Neural crest cell (in vitro differentiated cells): ENCODE measurements around the gene H2BW1. TPM values are rescaled to one million over a fixed set of nuclear protein-coding genes. Genes with fewer than 3 reads are reported as not detected.
"Not testable (repeated sequence)": the region's sequence is repeated elsewhere in the genome, so short reads cannot be mapped to it uniquely, and the experiment has no call there.

ENCODE experiments used
- DNase-seq: peaks from one replicate; pipeline ENCODE4 v3.0.0; 2021; ENCODE audit warnings: low read depth, mixed read lengths, low spot score
- H3K27ac Mint-ChIP-seq: one replicate; pipeline ENCODE4 v1.8.0; 2021; ENCODE audit warnings: mild to moderate bottlenecking, mixed read lengths; ENCODE audit not compliant: unreplicated experiment
- H3K27me3 Mint-ChIP-seq: 2 replicates; pipeline ENCODE4 v1.8.0; 2021; ENCODE audit warnings: low read depth, mild to moderate bottlenecking, mixed read lengths
- H3K36me3 Mint-ChIP-seq: 2 replicates; pipeline ENCODE4 v1.8.0; 2021; ENCODE audit warnings: low read depth, mild to moderate bottlenecking, mixed read lengths
- H3K4me1 Mint-ChIP-seq: 2 replicates; pipeline ENCODE4 v1.8.0; 2021; ENCODE audit warnings: mixed read lengths
- H3K4me3 Mint-ChIP-seq: one replicate; pipeline ENCODE4 v1.8.0; 2021; ENCODE audit warnings: mild to moderate bottlenecking, mixed read lengths
- H3K9me3 Mint-ChIP-seq: 2 replicates; pipeline ENCODE4 v1.8.0; 2021; ENCODE audit warnings: mixed read lengths
- CTCF ChIP-seq: fragments of 200-600 bp; sonication (generic); conservative IDR thresholded peaks from 2 replicates; pipeline ENCODE4 v1.5.0; 2021; ENCODE audit warnings: antibody characterized with exemption, mild to moderate bottlenecking
- long read RNA-seq: library from polyadenylated mRNA; unstranded; transcript quantifications from one replicate; pipeline ENCODE4 v2.0.0, GENCODE V29; 2020
- total RNA-seq: library from RNA; stranded (reverse); gene quantifications from 2 replicates; pipeline ENCODE4 v1.2.1, GENCODE V29; 2021

The H2BW1 gene, protein sequence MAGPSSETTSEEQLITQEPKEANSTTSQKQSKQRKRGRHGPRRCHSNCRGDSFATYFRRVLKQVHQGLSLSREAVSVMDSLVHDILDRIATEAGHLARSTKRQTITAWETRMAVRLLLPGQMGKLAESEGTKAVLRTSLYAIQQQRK
- not detected in 2 replicates for total RNA-seq
- long read RNA-seq, result 0 reads

- H3K27ac Mint-ChIP-seq, result no peak within 1 kb of the TSS
- DNase-seq, result no peak
- peaks cover 8% of the 10 kb centered on the region for H3K9me3 Mint-ChIP-seq
- H3K36me3 Mint-ChIP-seq, result peaks cover 7% of the 10 kb centered on the region
- peaks cover 2% of the 10 kb centered on the region for H3K27me3 Mint-ChIP-seq
- no peaks in the 10 kb centered on the region for H3K4me1 Mint-ChIP-seq
- no peak within 1 kb of the TSS for H3K4me3 Mint-ChIP-seq
- no peak for TF ChIP-seq CTCF
Observed at GRCh38 chrX:104013606-104014005, at the start of gene H2BW1. Gene H2BW1 (minus strand): TSS chrX:104013708. CDS start chrX:104013576, 132 bp downstream.

- H3K27me3 Mint-ChIP-seq, H3K4me1 Mint-ChIP-seq, H3K27ac Mint-ChIP-seq, DNase-seq, H3K4me3 Mint-ChIP-seq, H3K36me3 Mint-ChIP-seq, H3K9me3 Mint-ChIP-seq: not testable (repeated sequence)
Observed at GRCh38 chrX:104062636-104063035, 49.1 kb upstream of the H2BW1 start.

DNA sequence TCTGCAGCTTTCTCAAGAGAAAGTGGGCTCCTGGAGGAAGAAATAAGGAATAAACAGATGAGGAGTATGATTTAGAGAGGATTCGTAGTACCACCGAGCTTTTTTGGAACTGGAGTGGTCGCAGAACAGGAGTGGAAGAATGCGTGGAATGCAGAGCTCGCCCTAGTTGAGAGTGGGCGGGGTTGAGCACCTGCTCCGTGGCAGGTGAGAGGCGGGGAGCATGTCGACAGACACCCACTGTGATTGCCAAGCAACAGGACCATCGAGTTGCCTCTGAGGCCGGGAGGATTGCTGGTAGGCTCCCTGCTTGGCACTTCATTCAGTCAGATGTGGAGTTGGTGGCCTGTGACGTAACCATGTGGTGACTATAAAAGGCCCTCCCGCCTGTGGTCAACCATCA, 41.4 kb upstream of the H2BW1 start:
- H3K4me3 Mint-ChIP-seq, H3K9me3 Mint-ChIP-seq, H3K4me1 Mint-ChIP-seq, DNase-seq, H3K27ac Mint-ChIP-seq, H3K27me3 Mint-ChIP-seq, H3K36me3 Mint-ChIP-seq: not testable (repeated sequence)

GRCh38 chrX:104047171-104047570, 33.7 kb upstream of the H2BW1 start:
- peaks cover 21% of the 10 kb centered on the region for H3K9me3 Mint-ChIP-seq
- no peak for TF ChIP-seq CTCF
- H3K4me3 Mint-ChIP-seq, result no peak overlapping the region

GRCh38 chrX:104045642-104046041, 32.1 kb upstream of the H2BW1 start:
- no peaks in the 10 kb centered on the region for H3K27me3 Mint-ChIP-seq
- H3K27ac Mint-ChIP-seq, result no peak overlapping the region
- H3K4me1 Mint-ChIP-seq, result no peaks in the 10 kb centered on the region

More at GRCh38 chrX:104047171-104047570, 33.7 kb upstream of the H2BW1 start:
- Mint-ChIP-seq H3K27ac (no peak overlapping the region), H3K27me3 (no peaks in the 10 kb centered on the region), H3K4me1 (no peaks in the 10 kb centered on the region), H3K36me3 (no peaks in the 10 kb centered on the region)
- DNase-seq, result no peak

DNA sequence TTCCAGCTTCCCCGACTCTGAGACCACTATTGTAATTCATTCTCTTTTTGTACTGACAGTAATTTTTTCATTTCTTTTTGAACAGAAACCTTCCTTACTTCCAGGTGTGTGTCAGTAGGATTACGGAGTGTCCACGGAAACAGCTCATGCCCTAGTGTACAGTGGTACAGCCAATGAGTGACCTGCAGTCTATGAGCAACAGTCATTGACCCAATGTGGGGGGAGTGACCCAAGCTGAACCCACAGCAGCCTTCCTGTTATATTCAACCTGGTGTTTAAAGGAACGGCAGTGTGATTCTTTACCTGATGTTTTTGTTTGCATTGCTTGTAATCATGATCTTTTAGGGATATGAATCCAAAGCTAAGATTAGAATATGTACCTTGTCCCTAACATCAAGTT, 27.5 kb upstream of the H2BW1 start:
- Mint-ChIP-seq H3K27ac (no peak overlapping the region), H3K9me3 (peaks cover 14% of the 10 kb centered on the region), H3K27me3 (peaks cover 4% of the 10 kb centered on the region), H3K4me1 (no peaks in the 10 kb centered on the region), H3K36me3 (no peaks in the 10 kb centered on the region), H3K4me3 (no peak overlapping the region)
- TF ChIP-seq CTCF, result no peak
- DNase-seq, result no peak

More at GRCh38 chrX:104045642-104046041, 32.1 kb upstream of the H2BW1 start:
- no peak overlapping the region for H3K4me3 Mint-ChIP-seq
- H3K9me3 Mint-ChIP-seq, result peaks cover 20% of the 10 kb centered on the region
- no peak for TF ChIP-seq CTCF
- H3K36me3 Mint-ChIP-seq, result no peaks in the 10 kb centered on the region
- no peak for DNase-seq
